Activated B cell treated with CpG ODN at 0.5 μM for 24 hours (primary cell): ENCODE measurements around the gene BCL2L14. TPM values are rescaled to one million over a fixed set of nuclear protein-coding genes. Genes with fewer than 3 reads are reported as not detected.

Experiments
- ATAC-seq: fragments of 200-7000 bp; cut with Tn5 transposase; one replicate; pipeline ENCODE4 v1.10.0; 2021; ENCODE audit warnings: low read depth, mild to moderate bottlenecking, moderate library complexity
- CTCF ChIA-PET: fragments of 350-600 bp; sonication (Branson Sonifier 250); formaldehyde crosslinking; loops from one replicate; lab custom pipeline; 2021; ENCODE audit warnings: antibody characterized with exemption; lab: Charles Lee
- POLR2A ChIA-PET: fragments of 350-600 bp; sonication (Branson Sonifier 250); formaldehyde crosslinking; loops from one replicate; lab custom pipeline; 2021; ENCODE audit warnings: antibody characterized with exemption; lab: Charles Lee
- DNase-seq: peaks from one replicate; pipeline ENCODE4 v3.0.0; 2022
- H3K27ac Mint-ChIP-seq: one replicate; pipeline ENCODE4 v1.8.0; 2020; ENCODE audit warnings: mixed read lengths
- H3K27me3 Mint-ChIP-seq: one replicate; pipeline ENCODE4 v1.8.0; 2021; ENCODE audit warnings: mixed read lengths
- H3K36me3 Mint-ChIP-seq: one replicate; pipeline ENCODE4 v1.8.0; 2021; ENCODE audit warnings: low read depth, mixed read lengths
- H3K4me1 Mint-ChIP-seq: one replicate; pipeline ENCODE4 v1.8.0; 2021; ENCODE audit warnings: mixed read lengths
- H3K4me3 Mint-ChIP-seq: one replicate; pipeline ENCODE4 v1.8.0; 2020; ENCODE audit warnings: mild to moderate bottlenecking, mixed read lengths
- H3K9me3 Mint-ChIP-seq: one replicate; pipeline ENCODE4 v1.8.0; 2020; ENCODE audit warnings: mixed read lengths
- intact Hi-C: fragments of 100-400 bp; cut with micrococcal nuclease; formaldehyde crosslinking; loops from one replicate; pipeline ENCODE4 v1.15.1; 2024
- total RNA-seq: library from RNA; stranded (reverse); gene quantifications from 2 replicates; pipeline ENCODE4 v1.2.3, GENCODE V29; 2022
- TF ChIP-seq, protein P1 (sequence below): fragments of 200-600 bp; IDR thresholded peaks from one replicate; pipeline ENCODE4 v1.8.0; 2022; ENCODE audit warnings: antibody characterized with exemption, mild to moderate bottlenecking

The BCL2L14 gene
- total RNA-seq, 1 donor from 2014 or later: not detected

DNA sequence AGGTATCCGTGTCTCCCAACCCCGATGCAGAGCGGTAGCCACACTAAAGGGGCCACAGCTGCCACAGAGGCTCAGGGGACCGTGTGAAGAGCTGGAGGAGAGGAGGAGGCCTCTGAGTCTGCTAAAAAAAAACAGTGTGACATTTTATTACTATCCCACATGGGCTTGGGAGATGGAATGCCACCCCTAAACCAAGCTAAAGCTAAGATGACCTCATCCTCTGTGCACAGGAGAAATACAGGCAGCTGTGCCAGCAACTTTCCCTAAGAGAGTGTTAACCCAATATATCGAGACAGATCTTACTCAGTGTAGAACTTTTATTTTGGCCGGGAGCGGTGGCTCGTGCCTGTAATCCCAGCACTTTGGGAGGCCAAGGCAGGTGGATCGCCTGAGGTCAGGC, 18.0 kb downstream of the BCL2L14 start:
- ChIA-PET POLR2A (no interaction called here), CTCF (no interaction called here)
- ATAC-seq (no peak), DNase-seq (no peak)
- Mint-ChIP-seq H3K36me3 (no peaks in the 10 kb centered on the region), H3K4me3 (no peak overlapping the region), H3K4me1 (no peaks in the 10 kb centered on the region), H3K27me3 (peaks cover 18% of the 10 kb centered on the region), H3K9me3 (no peaks in the 10 kb centered on the region), H3K27ac (no peak overlapping the region)
- intact Hi-C loops: no loop called here
- TF ChIP-seq, protein P1, sequence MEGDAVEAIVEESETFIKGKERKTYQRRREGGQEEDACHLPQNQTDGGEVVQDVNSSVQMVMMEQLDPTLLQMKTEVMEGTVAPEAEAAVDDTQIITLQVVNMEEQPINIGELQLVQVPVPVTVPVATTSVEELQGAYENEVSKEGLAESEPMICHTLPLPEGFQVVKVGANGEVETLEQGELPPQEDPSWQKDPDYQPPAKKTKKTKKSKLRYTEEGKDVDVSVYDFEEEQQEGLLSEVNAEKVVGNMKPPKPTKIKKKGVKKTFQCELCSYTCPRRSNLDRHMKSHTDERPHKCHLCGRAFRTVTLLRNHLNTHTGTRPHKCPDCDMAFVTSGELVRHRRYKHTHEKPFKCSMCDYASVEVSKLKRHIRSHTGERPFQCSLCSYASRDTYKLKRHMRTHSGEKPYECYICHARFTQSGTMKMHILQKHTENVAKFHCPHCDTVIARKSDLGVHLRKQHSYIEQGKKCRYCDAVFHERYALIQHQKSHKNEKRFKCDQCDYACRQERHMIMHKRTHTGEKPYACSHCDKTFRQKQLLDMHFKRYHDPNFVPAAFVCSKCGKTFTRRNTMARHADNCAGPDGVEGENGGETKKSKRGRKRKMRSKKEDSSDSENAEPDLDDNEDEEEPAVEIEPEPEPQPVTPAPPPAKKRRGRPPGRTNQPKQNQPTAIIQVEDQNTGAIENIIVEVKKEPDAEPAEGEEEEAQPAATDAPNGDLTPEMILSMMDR: no peak

DNA sequence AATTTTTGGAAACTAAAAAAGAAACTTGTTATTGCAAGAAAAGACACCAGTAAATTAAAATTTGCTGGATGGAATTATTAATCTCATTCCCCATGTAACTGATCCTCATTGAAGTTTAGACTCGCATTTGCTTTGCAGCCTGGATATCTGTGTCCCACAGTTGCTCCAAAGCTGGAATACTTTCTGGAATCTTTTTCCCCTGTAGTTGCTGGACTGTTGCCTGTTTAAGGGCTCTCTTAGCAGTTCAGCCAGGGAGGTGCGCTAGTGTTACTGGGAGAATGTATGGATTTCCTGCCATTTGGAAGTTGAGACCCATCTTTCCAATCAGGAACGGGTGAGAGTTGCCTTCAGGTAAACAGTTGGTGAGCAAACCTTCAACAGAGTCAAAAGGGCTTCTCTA, 20.3 kb downstream of the BCL2L14 start:
- no peaks in the 10 kb centered on the region for H3K9me3 Mint-ChIP-seq
- no peak overlapping the region for H3K4me3 Mint-ChIP-seq
- H3K4me1 Mint-ChIP-seq: no peaks in the 10 kb centered on the region
- H3K36me3 Mint-ChIP-seq: no peaks in the 10 kb centered on the region
- intact Hi-C loops: no loop called here
- peaks cover 18% of the 10 kb centered on the region for H3K27me3 Mint-ChIP-seq
- TF ChIP-seq, protein P1: no peak
- ATAC-seq (no peak), DNase-seq (no peak)
- ChIA-PET CTCF (no interaction called here), POLR2A (no interaction called here)
- no peak overlapping the region for H3K27ac Mint-ChIP-seq

DNA sequence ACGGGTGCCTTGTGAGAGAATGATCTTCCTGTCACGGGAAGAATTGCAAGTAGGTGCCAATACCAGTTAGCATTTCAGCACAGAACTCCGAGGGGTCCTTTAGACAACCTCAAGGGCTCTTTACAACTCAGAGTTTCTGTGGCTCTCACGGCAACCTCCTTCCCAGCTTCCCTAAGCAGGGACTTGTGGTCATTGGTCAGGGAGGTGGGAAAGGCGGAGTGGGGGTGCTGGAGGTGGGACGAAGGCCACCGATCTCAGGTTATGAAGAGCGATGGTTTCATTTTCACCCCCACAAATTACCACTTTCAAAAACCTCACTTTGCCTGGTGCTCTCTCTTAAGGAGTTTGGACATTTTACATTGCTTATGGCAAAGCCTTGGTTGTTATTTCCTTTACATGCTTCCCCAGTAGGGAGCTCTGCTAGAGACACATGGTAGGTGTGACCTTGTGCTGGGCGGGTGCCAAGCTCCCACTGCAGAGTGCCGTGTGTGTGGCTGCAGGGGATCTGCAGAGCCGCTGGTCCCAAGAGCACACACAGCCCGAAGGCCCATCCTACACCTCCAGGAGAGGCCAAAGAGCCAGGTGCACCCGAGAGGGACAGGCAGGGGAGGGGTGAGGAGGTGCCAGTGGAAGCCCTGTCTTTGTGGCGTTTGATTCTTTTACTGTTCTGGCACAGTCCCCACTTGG, 21.4 kb downstream of the BCL2L14 start:
- ChIA-PET CTCF (no interaction called here), POLR2A (no interaction called here)
- Mint-ChIP-seq H3K4me1 (no peaks in the 10 kb centered on the region), H3K36me3 (no peaks in the 10 kb centered on the region), H3K9me3 (no peaks in the 10 kb centered on the region), H3K4me3 (no peak overlapping the region), H3K27me3 (peaks cover 18% of the 10 kb centered on the region), H3K27ac (no peak overlapping the region)
- ATAC-seq (no peak), DNase-seq (no peak)
- intact Hi-C loops: no loop called here
- TF ChIP-seq, protein P1: no peak

DNA sequence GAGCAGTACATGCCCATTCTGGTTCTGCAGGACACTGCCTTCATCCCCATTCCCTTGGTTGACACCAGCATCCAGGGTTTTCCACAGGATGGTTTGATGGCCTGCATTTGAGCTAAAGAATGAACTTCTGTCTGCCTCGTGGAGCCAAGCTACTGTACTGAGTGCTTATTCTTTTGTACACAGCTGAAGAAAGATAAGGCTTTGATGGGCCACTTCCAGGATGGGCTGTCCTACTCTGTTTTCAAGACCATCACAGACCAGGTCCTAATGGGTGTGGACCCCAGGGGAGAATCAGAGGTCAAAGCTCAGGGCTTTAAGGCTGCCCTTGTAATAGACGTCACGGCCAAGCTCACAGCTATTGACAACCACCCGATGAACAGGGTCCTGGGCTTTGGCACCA, 23.7 kb downstream of the BCL2L14 start:
- ATAC-seq (no peak), DNase-seq (no peak)
- Mint-ChIP-seq H3K27ac (no peak overlapping the region), H3K9me3 (no peaks in the 10 kb centered on the region), H3K27me3 (peaks cover 13% of the 10 kb centered on the region), H3K4me1 (no peaks in the 10 kb centered on the region), H3K4me3 (no peak overlapping the region), H3K36me3 (no peaks in the 10 kb centered on the region)
- TF ChIP-seq, protein P1: no peak
- ChIA-PET POLR2A (no interaction called here), CTCF (no interaction called here)
- intact Hi-C loops: no loop called here

DNA sequence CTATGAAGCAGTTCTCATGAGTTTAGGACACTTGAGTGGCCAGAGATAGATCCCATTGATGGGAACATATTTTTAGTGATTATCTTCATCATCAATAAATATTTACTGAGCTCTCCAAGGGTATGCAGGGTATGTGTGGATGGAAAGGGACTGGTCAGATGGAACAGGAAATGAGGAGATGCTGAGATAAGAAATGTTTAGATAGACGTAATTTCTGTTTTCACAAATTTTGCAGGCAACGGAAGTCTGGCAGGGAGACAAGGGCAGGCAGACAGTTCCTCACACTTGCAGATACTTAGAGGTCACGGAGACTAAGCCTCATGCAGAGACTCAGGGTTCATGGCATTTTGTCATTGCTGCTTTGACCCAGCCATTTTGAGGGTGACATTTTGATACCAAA, 24.3 kb downstream of the BCL2L14 start:
- CTCF ChIA-PET: no interaction called here

More for the DNA sequence above, 24.3 kb downstream of the BCL2L14 start:
- TF ChIP-seq, protein P1: no peak
- Mint-ChIP-seq H3K27me3 (peaks cover 12% of the 10 kb centered on the region), H3K4me1 (no peaks in the 10 kb centered on the region), H3K36me3 (no peaks in the 10 kb centered on the region), H3K27ac (no peak overlapping the region), H3K9me3 (no peaks in the 10 kb centered on the region), H3K4me3 (no peak overlapping the region)
- ATAC-seq: no peak
- no peak for DNase-seq
- intact Hi-C loops: no loop called here
- POLR2A ChIA-PET: no interaction called here
